ENCODE measurements around the gene RPH3AL. TPM values are rescaled to one million over a fixed set of nuclear protein-coding genes. Genes with fewer than 3 reads are reported as not detected.

RPH3AL gene
- total RNA-seq, 4 donors from 2014 or later: 24.3 to 90.5 (median 47.2) TPM

DNA sequence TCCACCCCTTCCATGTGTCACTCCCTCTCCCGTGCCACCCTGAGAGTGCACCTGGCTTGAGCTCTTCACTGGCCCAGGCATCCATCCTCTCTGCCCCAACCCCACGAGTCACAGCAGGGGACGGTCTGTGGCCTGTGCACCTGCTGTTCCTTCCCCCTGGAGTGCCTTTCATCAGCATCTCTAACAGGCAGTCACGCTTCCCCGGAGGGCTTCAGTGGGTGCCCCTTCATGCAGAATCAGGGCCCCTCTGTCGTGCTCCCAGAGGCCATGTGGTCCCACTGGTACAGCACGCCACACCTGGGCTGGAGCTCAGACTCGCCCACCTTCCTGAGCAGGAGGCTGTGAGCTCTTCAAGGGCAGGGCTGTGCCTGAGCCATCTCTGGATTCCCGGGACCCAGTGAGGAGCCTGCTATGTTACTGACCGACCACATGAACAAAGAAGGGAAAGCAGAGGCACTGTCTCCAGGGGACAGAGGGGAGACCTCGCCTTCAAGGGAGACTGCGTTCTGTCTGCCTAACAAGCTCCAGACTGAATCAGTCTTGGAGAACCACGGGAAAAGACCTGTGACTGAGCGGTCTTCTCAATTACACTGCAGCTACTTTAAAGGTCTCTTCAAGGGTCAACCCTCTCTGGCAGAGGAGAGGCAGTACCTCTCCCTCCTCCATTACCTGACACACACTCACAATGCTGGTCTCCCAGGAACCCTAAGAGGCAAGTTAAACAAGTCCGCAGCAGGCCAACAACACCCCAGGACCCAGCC is 92.4 kb downstream of the RPH3AL start:
- Histone ChIP-seq H3K27ac (no peak overlapping the region), H3K4me1 (no peaks in the 10 kb centered on the region), H3K4me3 (no peak overlapping the region), H3K36me3 (no peaks in the 10 kb centered on the region), H3K9me3 (no peaks in the 10 kb centered on the region), H3K27me3 (no peaks in the 10 kb centered on the region)
- TF ChIP-seq POLR2A (IDR thresholded peaks at IDR 0.05): no peak
- TF ChIP-seq, protein P1, sequence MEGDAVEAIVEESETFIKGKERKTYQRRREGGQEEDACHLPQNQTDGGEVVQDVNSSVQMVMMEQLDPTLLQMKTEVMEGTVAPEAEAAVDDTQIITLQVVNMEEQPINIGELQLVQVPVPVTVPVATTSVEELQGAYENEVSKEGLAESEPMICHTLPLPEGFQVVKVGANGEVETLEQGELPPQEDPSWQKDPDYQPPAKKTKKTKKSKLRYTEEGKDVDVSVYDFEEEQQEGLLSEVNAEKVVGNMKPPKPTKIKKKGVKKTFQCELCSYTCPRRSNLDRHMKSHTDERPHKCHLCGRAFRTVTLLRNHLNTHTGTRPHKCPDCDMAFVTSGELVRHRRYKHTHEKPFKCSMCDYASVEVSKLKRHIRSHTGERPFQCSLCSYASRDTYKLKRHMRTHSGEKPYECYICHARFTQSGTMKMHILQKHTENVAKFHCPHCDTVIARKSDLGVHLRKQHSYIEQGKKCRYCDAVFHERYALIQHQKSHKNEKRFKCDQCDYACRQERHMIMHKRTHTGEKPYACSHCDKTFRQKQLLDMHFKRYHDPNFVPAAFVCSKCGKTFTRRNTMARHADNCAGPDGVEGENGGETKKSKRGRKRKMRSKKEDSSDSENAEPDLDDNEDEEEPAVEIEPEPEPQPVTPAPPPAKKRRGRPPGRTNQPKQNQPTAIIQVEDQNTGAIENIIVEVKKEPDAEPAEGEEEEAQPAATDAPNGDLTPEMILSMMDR (IDR thresholded peaks at IDR 0.05): no peak
- TF ChIP-seq EP300 (IDR thresholded peaks at IDR 0.05; ENCODE audit: low read depth): no peak
- no peak for TF ChIP-seq POLR2AphosphoS5 (IDR thresholded peaks at IDR 0.05)
- 76 to 83% methylated on average over 1 to 15 of the region's 15 CpGs for WGBS, 2 donors (ENCODE audit: low coverage in 1 of 2)
- in situ Hi-C loops (cut with MboI; ENCODE audit: low pct_ligation_motif_present in 1 of 4, low pct_unique_long_range_greater_than_20kb in 1 of 4, low sequenced_read_pairs in 3 of 4): no loop called here
- no peak for DNase-seq
- intact Hi-C loops (cut with DNase I; ENCODE audit: low total_unique reads): no loop called here

DNA sequence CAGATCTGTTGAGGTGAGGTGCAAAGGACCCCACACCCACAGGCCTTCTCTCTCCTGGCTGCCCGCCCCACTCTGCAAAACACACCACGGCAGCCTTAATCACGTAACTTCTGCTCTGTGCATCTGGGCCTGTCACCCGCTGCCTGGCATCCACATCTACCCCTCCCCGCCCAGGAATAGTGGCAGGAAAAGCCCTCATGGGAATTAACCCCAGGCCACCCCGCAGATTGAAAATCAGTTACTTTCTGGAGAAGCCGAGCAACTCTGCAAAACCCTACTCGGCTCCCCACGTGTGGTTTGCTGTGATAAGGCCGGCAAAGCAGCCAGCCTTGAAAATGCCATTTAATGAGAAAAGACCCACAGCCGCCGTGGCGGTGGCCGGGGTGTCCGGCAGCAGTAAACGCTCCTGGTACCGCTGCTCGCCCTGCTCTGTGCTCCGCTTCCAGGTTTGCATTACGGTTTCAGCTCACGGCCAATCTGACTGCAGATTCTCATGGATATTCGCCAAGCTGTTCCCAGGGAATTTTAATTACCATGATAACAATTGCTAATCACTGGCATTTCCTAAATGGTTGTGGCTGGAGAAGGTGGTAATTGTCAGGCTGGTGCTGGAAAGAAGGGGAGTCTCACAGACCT is 93.1 kb downstream of the RPH3AL start:
- Histone ChIP-seq H3K4me3 (no peak overlapping the region), H3K4me1 (no peaks in the 10 kb centered on the region), H3K27ac (no peak overlapping the region), H3K9me3 (no peaks in the 10 kb centered on the region), H3K36me3 (no peaks in the 10 kb centered on the region), H3K27me3 (no peaks in the 10 kb centered on the region)
- in situ Hi-C loops (cut with MboI; ENCODE audit: low pct_ligation_motif_present in 1 of 4, low pct_unique_long_range_greater_than_20kb in 1 of 4, low sequenced_read_pairs in 3 of 4) (no loop called here), intact Hi-C loops (cut with DNase I; ENCODE audit: low total_unique reads) (no loop called here)
- DNase-seq: no peak
- TF ChIP-seq POLR2A (IDR thresholded peaks at IDR 0.05) (no peak), POLR2AphosphoS5 (IDR thresholded peaks at IDR 0.05) (no peak), EP300 (IDR thresholded peaks at IDR 0.05; ENCODE audit: low read depth) (no peak)
- TF ChIP-seq, protein P1 (IDR thresholded peaks at IDR 0.05): no peak
- WGBS, 2 donors (ENCODE audit: low coverage in 1 of 2): 60 to 76% methylated on average over 1 to 22 of the region's 22 CpGs

DNA sequence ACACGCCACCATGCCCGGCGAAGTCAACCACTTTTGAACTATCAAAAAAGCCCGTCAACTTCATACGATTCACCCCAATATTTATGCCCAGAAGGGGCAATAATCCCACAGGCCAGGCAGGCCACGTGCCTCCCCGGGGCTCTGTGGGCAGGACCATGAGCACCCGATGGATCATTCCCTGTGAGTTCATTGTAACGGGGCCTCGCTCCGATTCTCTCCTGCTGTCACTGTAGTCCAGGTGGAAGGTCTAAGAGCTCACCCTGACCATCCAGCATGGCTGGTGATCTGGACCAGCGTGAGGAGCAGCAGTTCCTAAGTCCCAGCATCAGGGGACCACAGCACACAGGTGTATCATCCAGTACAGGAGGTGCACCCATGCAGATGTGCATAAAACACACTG is 93.7 kb downstream of the RPH3AL start:
- H3K27me3 ChIP-seq: no peaks in the 10 kb centered on the region
- DNase-seq: no peak
- in situ Hi-C loops (cut with MboI; ENCODE audit: low pct_ligation_motif_present in 1 of 4, low pct_unique_long_range_greater_than_20kb in 1 of 4, low sequenced_read_pairs in 3 of 4): no loop called here
- H3K4me1 ChIP-seq: no peaks in the 10 kb centered on the region
- no peaks in the 10 kb centered on the region for H3K9me3 ChIP-seq
- no peak overlapping the region for H3K4me3 ChIP-seq
- intact Hi-C loops (cut with DNase I; ENCODE audit: low total_unique reads): no loop called here
- no peak overlapping the region for H3K27ac ChIP-seq
- WGBS, 2 donors (ENCODE audit: low coverage in 1 of 2): 96% methylated on average over 12 of the region's 12 CpGs; no CpG with 5 or more reads in 1 of the 2 donors
- TF ChIP-seq, protein P1 (IDR thresholded peaks at IDR 0.05): no peak
- no peak for TF ChIP-seq POLR2AphosphoS5 (IDR thresholded peaks at IDR 0.05)
- TF ChIP-seq POLR2A (IDR thresholded peaks at IDR 0.05): no peak
- TF ChIP-seq EP300 (IDR thresholded peaks at IDR 0.05; ENCODE audit: low read depth): no peak
- no peaks in the 10 kb centered on the region for H3K36me3 ChIP-seq

DNA sequence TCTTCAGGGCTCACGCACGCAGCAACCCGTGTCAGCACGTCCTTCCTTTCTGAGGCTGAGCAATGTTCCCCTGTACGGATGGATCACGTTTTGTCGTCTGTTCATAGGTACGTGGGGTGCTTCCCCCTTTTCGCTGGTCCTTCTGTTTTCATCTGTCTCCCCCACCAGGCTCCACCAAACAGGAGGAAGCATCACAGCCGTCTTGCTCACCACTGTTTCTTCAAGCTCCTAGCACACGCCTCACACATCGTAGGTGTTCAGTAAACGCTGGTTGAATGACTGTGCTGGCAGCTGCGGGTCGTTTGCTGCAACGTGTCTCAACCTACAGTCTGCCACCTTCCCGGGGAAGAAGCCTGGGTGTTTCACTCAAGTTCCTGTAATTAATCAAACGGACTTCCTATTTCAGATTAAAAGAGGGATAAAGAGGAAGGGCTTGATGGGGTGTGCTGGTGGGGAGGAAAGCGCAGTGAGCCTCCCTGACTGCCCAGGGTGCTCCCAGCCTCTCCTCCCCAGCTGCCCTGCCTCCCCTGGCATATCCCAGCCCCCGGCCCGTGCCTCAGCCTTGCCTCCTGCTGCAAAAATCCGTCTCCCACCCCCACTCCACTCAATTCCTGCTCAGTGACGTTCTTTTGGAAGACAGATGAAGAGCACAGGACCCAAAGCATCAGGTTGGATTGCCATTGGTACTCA is 94.4 kb downstream of the RPH3AL start:
- intact Hi-C loops (cut with DNase I; ENCODE audit: low total_unique reads): no loop called here
- H3K9me3 ChIP-seq: no peaks in the 10 kb centered on the region
- no peak overlapping the region for H3K4me3 ChIP-seq
- no peaks in the 10 kb centered on the region for H3K27me3 ChIP-seq
- H3K4me1 ChIP-seq: no peaks in the 10 kb centered on the region
- TF ChIP-seq POLR2AphosphoS5 (IDR thresholded peaks at IDR 0.05) (no peak), POLR2A (IDR thresholded peaks at IDR 0.05) (no peak), EP300 (IDR thresholded peaks at IDR 0.05; ENCODE audit: low read depth) (no peak)
- TF ChIP-seq, protein P1 (IDR thresholded peaks at IDR 0.05): no peak
- H3K36me3 ChIP-seq: no peaks in the 10 kb centered on the region
- WGBS, 2 donors (ENCODE audit: low coverage in 1 of 2): 67 to 74% methylated on average over 12 to 23 of the region's 23 CpGs
- in situ Hi-C loops (cut with MboI; ENCODE audit: low pct_ligation_motif_present in 1 of 4, low pct_unique_long_range_greater_than_20kb in 1 of 4, low sequenced_read_pairs in 3 of 4): no loop called here
- no peak for DNase-seq
- no peak overlapping the region for H3K27ac ChIP-seq

Data from transverse colon (tissue), 4 donors.